Sigmoid colon (tissue), 7 donors: ENCODE measurements around the gene IQSEC3. TPM values are rescaled to one million over a fixed set of nuclear protein-coding genes. Genes with fewer than 3 reads are reported as not detected.
A peak's percentile ranks its signal among the peaks of the same experiment; 100 is the strongest.

ENCODE experiments used
- DNase-seq: peaks from one replicate; pipeline ENCODE4 v3.0.0-alpha.2; 2019
- H3K27ac ChIP-seq, 4 donors: fragments of 200-600 bp; sonication (generic); one replicate each; pipeline ENCODE4 v1.5.1; 2016 to 2019; ENCODE audit warnings: mild to moderate bottlenecking in 1 of 4
- H3K27me3 ChIP-seq, 3 donors: fragments of 200-600 bp; sonication (generic); one replicate each; pipeline ENCODE4 v1.5.1; 2019; ENCODE audit warnings: mild to moderate bottlenecking in 1 of 3
- H3K36me3 ChIP-seq, 4 donors: fragments of 200-600 bp; sonication (generic); one replicate each; pipeline ENCODE4 v1.5.1; 2016 to 2019
- H3K4me1 ChIP-seq, 4 donors: fragments of 200-600 bp; sonication (generic); one replicate each; pipeline ENCODE4 v1.5.1; 2017 to 2019
- H3K4me3 ChIP-seq, 4 donors: fragments of 200-600 bp; sonication (generic); one replicate each; pipeline ENCODE4 v1.5.1; 2017 to 2019; ENCODE audit warnings: mild to moderate bottlenecking in 2 of 4, moderate library complexity in 1 of 4
- H3K9me3 ChIP-seq, 4 donors: fragments of 200-600 bp in 3 of 4; sonication (generic) in 3 of 4; one replicate each; pipeline versions ENCODE4 v1.5.1 to v1.6.1; 2013 to 2019
- EP300 ChIP-seq, 4 donors: sonication (generic); formaldehyde crosslinking; IDR thresholded peaks; one replicate each; pipeline ENCODE4 v1.6.1; 2017; ENCODE audit warnings: antibody characterized with exemption in 4 of 4
- POLR2A ChIP-seq, 2 donors: fragments of 450-650 bp; IDR thresholded peaks; one replicate each; pipeline ENCODE4 v1.6.1; 2016; ENCODE audit warnings: antibody characterized with exemption in 2 of 2, mild to moderate bottlenecking in 2 of 2, moderate library complexity in 2 of 2
- POLR2AphosphoS5 ChIP-seq, 4 donors: sonication (generic); formaldehyde crosslinking; IDR thresholded peaks; one replicate each; pipeline ENCODE4 v1.6.1; 2017; ENCODE audit warnings: antibody characterized with exemption in 4 of 4
- WGBS, 2 donors: extraction: QIAGEN DNeasy Blood & Tissue Kit; methylation state at CpG; one replicate each; pipeline ENCODE4 v1.1.7; 2013; 5-methylcytosine and 5-hydroxymethylcytosine counted together
- intact Hi-C: fragments of 100-400 bp; cut with DNase I; formaldehyde crosslinking; loops from one replicate; pipeline ENCODE4 v1.15.1; 2023
- polyA plus RNA-seq, 3 donors: library from polyadenylated mRNA; stranded (reverse); fragments of 200-250 nt; gene quantifications; one replicate each; pipeline ENCODE4 v1.2.3, GENCODE V29; 2013
- total RNA-seq, 4 donors: library from RNA; depleted of rRNA; stranded (reverse); fragments of >200 nt; gene quantifications; one replicate each; pipeline ENCODE4 v1.1.0, GENCODE V29; 2016
- TF ChIP-seq, protein P1 (sequence below), 4 experiments: fragments of 450-650 bp in 3 of 4; fragments of 200-600 bp in 1 of 4; IDR thresholded peaks; one replicate each; pipeline ENCODE4 v1.5.1; 2016 to 2019; ENCODE audit warnings: antibody characterized with exemption in 4 of 4, mild to moderate bottlenecking in 3 of 4, moderate library complexity in 2 of 4
- donor health status: healthy with polysubstance abuse.
- donor health status: Bipolar disorder and iron deficiency.
- donor health status: healthy.

Gene IQSEC3
- total and polyA plus RNA-seq, 7 donors, result under 0.01 to 2.2 (median 0.54) TPM; not detected in 1

DNA sequence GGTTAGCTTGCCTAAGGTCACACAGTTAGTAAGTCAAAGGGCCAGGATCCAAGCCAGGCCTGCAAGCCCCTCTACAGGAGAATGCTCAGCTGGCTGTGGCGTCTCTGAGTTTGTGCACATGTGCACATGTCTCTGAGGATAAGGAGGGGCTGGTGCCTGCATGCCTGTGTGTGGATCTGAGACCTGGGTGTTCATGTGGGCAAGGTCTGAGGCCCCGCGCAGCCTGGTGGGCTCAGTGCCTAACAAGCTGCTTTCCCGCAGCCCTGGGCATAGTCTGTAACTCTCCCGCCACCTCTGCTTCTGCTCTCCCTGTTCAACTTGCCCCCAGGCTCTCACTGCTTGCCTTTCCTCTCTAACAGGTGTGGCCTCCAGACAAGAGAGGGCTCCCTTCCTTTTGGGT, 151.7 kb downstream of the IQSEC3 start:
- Histone ChIP-seq H3K36me3 (no peaks in the 10 kb centered on the region), H3K27ac (no peak overlapping the region), H3K4me3 (no peak overlapping the region), H3K4me1 (peaks cover 0 to 1% (median 0%) of the 10 kb centered on the region in 4 donors), H3K9me3 (no peaks in the 10 kb centered on the region), H3K27me3 (peaks cover 0 to 48% (median 18%) of the 10 kb centered on the region in 3 donors)
- intact Hi-C loops, result no loop called here
- TF ChIP-seq POLR2A (IDR thresholded peaks at IDR 0.05) (no peak), POLR2AphosphoS5 (IDR thresholded peaks at IDR 0.05) (no peak), EP300 (IDR thresholded peaks at IDR 0.05) (no peak)
- TF ChIP-seq, protein P1, sequence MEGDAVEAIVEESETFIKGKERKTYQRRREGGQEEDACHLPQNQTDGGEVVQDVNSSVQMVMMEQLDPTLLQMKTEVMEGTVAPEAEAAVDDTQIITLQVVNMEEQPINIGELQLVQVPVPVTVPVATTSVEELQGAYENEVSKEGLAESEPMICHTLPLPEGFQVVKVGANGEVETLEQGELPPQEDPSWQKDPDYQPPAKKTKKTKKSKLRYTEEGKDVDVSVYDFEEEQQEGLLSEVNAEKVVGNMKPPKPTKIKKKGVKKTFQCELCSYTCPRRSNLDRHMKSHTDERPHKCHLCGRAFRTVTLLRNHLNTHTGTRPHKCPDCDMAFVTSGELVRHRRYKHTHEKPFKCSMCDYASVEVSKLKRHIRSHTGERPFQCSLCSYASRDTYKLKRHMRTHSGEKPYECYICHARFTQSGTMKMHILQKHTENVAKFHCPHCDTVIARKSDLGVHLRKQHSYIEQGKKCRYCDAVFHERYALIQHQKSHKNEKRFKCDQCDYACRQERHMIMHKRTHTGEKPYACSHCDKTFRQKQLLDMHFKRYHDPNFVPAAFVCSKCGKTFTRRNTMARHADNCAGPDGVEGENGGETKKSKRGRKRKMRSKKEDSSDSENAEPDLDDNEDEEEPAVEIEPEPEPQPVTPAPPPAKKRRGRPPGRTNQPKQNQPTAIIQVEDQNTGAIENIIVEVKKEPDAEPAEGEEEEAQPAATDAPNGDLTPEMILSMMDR (IDR thresholded peaks at IDR 0.05), result no peak
- DNase-seq, result no peak
- 85 to 91% methylated on average over 5 of the region's 5 CpGs for WGBS, 2 donors

DNA sequence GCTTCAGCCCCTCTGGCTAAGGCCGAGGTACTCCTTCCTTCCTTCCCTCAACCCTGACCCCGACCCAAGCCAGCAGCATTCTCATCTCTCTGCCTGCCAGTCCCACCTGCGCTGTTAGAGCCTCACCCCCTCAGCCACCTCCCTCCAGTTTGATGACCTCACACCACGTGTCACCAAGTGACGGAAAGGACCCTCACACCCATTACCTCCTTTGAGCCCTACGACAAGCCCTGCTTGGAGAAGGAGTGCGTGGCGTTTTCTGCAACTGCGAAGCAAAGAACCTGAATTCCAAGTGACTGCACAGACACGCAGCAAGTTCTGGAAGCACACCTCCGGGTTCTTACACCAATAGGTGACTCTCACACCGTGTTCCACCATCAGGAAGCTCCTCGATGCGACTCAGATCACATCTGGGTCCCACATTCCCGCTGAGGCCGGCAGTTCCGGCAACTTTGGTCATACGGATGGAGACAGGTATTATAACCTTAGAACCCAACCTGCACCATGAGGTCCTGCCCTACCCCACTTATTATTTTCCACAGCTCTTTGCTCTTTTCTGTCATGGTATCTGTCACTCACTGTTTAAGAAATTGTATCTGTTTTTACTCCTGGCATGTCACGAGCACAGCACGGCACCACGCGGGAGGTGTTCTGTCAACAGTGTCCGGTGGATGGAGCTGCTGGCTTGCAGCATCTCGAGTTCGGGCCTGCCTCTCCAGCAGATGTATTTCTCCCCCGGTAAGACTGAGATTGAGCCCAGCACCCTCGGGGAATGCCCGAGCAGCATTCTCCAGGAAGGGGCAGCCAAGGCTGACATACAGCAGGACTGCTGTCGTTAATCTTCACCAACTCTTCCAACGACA, 152.4 kb downstream of the IQSEC3 start:
- Histone ChIP-seq H3K4me3 (no peak overlapping the region), H3K4me1 (no peaks in the 10 kb centered on the region), H3K27me3 (peaks cover 0 to 40% (median 11%) of the 10 kb centered on the region in 3 donors), H3K9me3 (no peaks in the 10 kb centered on the region), H3K36me3 (no peaks in the 10 kb centered on the region), H3K27ac (no peak overlapping the region)
- WGBS, 2 donors, result 82 to 86% methylated on average over 30 of the region's 30 CpGs
- intact Hi-C loops, result no loop called here
- TF ChIP-seq POLR2A (IDR thresholded peaks at IDR 0.05) (no peak), POLR2AphosphoS5 (IDR thresholded peaks at IDR 0.05) (no peak), EP300 (IDR thresholded peaks at IDR 0.05) (no peak)
- TF ChIP-seq, protein P1 (IDR thresholded peaks at IDR 0.05), result no peak
- no peak for DNase-seq

DNA sequence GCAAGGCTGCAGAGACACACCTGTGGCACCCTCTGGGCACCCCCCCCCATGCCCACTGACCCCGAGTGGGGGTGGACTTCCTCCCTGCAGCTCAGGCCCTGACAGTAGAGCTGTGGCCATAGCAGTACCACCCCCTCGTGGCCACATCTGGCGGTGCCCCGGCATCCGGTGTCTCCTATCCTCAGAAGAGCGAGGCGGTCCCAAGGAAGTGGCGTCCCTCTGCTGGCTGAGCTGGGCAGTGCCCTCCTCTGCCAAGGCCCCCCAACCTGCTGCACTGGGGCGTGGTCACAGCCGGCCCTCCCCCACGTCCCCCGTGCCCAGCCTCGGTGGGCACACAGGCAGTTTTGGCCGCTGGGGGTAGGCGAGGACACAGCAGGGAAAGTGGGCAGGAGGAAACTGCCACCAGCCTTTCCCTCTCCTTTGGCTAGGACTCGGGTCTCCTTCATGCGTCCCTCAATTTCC, 153.4 kb downstream of the IQSEC3 start:
- no peak for DNase-seq
- WGBS, 2 donors, result 13 to 24% methylated on average over 17 of the region's 17 CpGs
- no peaks in the 10 kb centered on the region for H3K4me1 ChIP-seq
- no peak overlapping the region for H3K27ac ChIP-seq
- no peaks in the 10 kb centered on the region for H3K36me3 ChIP-seq
- H3K4me3 ChIP-seq, result no peak overlapping the region
- peaks cover 0 to 31% (median 6%) of the 10 kb centered on the region in 3 donors for H3K27me3 ChIP-seq
- no peak for TF ChIP-seq POLR2A (IDR thresholded peaks at IDR 0.05)
- TF ChIP-seq, protein P1 (IDR thresholded peaks at IDR 0.05), result peak in 2 of 4 experiments; percentile 23 to 68
- TF ChIP-seq POLR2AphosphoS5 (IDR thresholded peaks at IDR 0.05), result no peak
- H3K9me3 ChIP-seq, result no peaks in the 10 kb centered on the region
- intact Hi-C loops, result no loop called here

DNA sequence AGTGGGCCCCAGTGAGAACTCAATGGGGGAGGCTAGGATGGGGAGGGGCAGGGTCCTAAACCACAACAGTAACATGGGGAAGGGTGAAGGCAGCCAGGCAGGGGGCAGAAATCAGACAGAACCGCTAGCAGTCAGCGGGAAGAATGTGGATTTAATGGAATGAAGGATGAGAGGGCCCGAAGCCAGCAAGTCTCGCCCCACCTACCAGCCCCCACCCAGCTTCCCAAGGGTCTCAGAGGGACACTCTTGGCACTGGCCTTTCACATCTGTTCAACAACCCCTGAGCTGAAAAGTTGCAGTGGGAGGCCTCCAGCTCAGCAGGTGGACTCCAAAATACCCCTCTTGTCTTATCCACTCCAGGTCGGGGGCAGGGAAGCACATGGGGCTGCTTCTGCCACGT, 153.9 kb downstream of the IQSEC3 start:
- Histone ChIP-seq H3K9me3 (no peaks in the 10 kb centered on the region), H3K27me3 (peaks cover 0 to 26% (median under 1%) of the 10 kb centered on the region in 3 donors), H3K27ac (no peak overlapping the region), H3K4me1 (no peaks in the 10 kb centered on the region), H3K4me3 (no peak overlapping the region), H3K36me3 (no peaks in the 10 kb centered on the region)
- no peak for DNase-seq
- whole genome bisulfite sequencing, 2 donors, result 66 to 85% methylated on average over 6 of the region's 6 CpGs
- intact Hi-C loops, result no loop called here
- TF ChIP-seq EP300 (IDR thresholded peaks at IDR 0.05), result no peak
- no peak for TF ChIP-seq POLR2AphosphoS5 (IDR thresholded peaks at IDR 0.05)

DNA sequence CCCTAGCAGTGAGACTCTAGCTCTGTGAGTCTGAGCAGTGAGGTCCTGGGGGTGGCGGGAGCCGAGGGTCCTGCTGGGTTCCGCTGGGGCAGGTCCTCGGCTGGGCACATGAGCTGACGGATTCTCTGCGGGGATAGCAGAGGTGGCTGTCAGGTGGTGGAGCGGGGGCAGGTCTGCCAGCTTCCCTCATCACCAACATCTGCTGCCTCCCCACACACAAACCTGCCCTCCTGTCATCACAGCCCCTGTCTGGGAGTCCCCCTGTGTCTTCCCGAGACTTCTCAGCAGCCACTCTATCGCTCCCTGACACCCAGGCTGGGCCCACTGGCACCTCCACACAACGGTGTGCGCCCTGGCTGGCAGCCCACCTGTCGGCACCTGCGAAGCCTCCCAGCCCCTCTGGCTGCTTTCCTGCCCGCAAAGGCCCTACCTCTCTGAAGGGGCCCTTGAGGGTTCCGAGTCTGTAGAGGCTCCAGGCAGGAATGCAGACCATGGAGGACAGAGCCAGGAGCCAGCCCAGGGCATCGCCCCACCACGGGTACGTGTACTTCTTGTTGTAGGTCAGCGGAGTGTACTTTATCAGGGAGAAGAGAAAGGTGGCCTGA, 154.5 kb downstream of the IQSEC3 start:
- Histone ChIP-seq H3K4me3 (no peak overlapping the region), H3K36me3 (no peaks in the 10 kb centered on the region), H3K9me3 (no peaks in the 10 kb centered on the region), H3K27me3 (peaks cover 0 to 24% (median 0%) of the 10 kb centered on the region in 3 donors), H3K27ac (no peak overlapping the region), H3K4me1 (no peaks in the 10 kb centered on the region)
- 92 to 94% methylated on average over 19 of the region's 19 CpGs for WGBS, 2 donors
- no peak for TF ChIP-seq POLR2AphosphoS5 (IDR thresholded peaks at IDR 0.05)
- no peak for TF ChIP-seq EP300 (IDR thresholded peaks at IDR 0.05)
- TF ChIP-seq, protein P1 (IDR thresholded peaks at IDR 0.05), result no peak
- TF ChIP-seq POLR2A (IDR thresholded peaks at IDR 0.05), result no peak
- intact Hi-C loops, result no loop called here
- no peak for DNase-seq
